Metanephros (tissue), 2 donors: ENCODE measurements around the gene ECHS1. TPM values are rescaled to one million over a fixed set of nuclear protein-coding genes. Genes with fewer than 3 reads are reported as not detected.

Experiments
- small RNA-seq: library from RNA; depleted of rRNA; stranded (forward); fragments of <200 nt; gene quantifications from one replicate; pipeline ENCODE3, GENCODE V24; 2014; ENCODE audit warnings: low replicate concordance
- total RNA-seq: library from RNA; depleted of rRNA; stranded (reverse); fragments of >200 nt; gene quantifications from one replicate; pipeline ENCODE4 v1.2.3, GENCODE V29; 2014

The ECHS1 gene
- total RNA-seq = 65.7 TPM

DNA sequence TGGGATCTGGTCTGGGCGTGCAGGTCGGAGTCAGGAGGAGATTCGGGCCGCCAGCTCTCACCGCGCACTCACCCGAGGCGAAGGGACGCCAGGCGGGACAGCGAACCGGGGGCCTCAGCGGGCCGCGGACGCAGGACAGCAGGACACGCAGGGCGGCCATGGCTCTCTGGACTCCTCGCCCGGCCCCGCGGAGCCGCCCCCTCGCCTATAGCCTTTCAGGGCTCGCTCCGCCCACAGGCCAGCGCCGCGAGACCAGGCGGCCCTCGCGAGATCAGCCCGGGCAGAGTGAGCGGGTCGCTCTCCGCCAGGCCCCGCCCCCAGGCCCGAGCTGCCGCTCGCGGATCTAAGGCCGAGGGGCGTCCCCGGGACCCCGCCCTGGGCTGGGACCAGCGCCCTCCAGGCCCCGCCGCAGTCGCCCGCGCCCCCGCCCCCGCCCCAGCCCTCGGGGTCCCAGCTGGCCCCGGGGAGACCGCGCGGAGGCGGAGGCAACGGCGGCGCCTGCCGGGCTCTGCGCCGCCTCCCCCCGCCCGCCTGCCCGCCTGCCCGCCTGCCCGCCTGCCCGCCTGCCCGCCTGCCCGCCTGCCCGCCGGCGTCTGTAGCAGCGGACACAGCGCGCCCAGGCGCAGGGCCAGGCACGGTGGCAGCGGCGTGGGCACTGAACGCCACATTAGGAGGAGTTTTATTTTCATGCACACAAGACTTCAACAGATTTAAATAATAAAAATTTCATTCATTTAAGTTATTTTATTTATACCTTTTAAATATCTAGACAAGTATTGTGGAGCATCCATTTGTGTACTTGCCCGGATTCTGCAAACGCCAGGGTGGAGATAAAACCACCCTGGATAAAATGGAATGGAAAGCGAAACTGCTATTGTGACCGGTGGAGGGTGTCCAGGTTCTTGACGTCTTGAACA is at the start of gene ECHS1:
ECHS1 (minus strand) TSS at position 181 of the 917 bp plus-strand sequence; CDS start at position 160, 21 bp downstream.

DNA sequence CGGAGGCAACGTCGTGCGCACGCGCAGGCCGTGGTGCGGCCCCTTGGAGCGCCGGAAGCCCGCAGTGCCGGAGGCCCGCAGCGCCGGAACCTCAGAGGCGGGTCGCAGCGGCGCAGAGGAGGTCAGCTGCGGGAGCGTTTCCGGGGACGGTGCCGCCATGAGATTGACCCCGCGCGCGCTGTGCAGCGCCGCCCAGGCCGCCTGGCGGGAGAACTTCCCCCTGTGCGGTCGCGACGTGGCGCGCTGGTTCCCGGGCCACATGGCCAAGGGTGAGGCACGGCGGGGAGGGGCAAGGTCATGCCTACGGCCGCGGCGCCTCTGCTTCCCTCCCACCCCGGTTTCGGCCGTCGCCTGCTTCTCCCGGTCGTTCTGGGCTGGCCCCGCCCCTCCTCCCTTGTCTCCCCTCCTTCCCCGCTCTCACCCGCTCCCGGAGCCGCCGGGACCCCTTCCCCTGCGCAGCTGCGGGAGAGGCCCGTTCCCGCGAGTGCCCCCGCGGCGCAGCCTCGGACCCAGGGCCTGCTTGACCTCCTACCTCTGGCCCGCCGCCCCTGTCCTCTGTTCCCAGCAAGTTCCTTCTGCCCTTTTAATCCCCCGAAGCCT is 21.0 kb upstream of the ECHS1 start, which contains the start of gene MTG1:
MTG1 (plus strand) TSS at position 94 of the 600 bp plus-strand sequence; CDS start at position 158, 64 bp downstream.

DNA sequence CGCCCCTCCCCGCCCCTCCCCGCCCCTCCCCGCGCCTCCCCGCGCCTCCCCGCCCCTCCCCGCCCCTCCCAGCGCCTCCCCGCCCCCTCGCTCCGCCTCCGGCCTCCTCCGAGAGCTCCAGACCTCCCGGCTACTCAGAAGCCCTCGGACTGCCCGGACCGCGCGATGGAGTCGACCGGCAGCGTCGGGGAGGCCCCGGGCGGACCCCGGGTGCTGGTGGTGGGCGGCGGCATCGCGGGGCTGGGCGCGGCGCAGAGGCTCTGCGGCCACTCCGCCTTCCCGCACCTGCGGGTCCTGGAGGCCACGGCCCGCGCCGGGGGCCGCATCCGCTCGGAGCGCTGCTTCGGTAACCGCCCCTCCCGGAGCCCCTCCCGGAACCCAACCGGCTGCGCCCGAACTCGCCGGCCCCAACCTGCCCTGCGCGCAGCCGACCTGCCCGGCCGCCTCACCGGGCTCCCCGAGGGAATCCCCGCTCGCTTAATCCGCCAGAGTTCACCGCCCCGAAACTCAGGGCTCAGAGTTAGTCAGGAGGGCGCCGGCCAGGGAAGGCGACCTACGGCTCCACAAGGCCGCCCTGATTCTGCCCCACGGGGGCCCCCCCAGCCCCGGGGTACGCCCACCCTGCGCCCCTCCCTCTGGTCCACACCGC is 6.1 kb upstream of the ECHS1 start, which contains the start of gene PAOX:
PAOX (plus strand) TSS at position 111 of the 649 bp plus-strand sequence; CDS start at position 166, 55 bp downstream.

DNA sequence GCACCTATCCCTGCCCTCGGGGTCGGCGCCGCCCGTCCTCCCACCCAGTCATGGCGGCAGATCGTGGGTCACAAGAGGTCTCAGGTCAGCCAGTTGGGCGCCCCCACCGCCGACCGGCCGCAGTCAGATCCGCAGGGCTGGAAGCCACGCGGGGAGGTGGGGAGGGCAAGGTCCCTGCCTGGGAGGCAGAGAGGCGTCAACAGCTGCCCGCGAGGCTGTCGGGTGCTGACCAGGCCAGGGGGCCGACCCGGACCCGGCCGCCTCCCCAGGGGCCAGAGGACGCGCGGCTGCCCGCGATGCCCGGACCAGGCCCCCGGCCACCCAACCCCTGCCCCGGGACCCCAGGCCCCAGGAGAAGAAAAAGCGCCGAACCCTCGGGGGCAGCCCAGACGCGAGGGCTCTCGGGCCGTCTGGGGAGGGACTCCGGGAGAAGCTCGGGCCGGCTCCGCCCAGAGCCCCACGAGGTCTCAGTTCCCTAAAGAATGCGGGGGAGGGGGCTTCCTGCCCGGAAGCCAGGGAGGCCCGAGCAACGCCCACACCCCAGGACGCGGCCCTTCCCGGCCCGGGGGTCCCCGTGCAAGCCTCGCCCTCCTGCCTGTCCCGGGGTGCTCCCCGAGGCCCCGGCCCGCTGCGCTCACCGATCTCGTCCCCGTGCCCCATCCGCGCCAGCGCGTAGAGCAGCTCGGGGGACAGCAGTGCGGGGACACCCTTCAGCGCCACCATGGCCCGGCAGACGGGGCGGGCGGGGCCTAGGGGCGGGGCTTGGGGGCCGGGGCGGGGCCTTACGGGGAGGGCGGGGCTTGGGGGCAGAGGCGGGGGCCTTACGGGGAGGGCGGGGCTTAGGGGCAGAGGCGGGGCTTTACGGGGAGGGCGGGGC is 15.6 kb downstream of the ECHS1 start, which contains the start of gene FUOM:
FUOM (minus strand) TSS at position 735 of the 877 bp plus-strand sequence; CDS start at position 723, 12 bp downstream.

DNA sequence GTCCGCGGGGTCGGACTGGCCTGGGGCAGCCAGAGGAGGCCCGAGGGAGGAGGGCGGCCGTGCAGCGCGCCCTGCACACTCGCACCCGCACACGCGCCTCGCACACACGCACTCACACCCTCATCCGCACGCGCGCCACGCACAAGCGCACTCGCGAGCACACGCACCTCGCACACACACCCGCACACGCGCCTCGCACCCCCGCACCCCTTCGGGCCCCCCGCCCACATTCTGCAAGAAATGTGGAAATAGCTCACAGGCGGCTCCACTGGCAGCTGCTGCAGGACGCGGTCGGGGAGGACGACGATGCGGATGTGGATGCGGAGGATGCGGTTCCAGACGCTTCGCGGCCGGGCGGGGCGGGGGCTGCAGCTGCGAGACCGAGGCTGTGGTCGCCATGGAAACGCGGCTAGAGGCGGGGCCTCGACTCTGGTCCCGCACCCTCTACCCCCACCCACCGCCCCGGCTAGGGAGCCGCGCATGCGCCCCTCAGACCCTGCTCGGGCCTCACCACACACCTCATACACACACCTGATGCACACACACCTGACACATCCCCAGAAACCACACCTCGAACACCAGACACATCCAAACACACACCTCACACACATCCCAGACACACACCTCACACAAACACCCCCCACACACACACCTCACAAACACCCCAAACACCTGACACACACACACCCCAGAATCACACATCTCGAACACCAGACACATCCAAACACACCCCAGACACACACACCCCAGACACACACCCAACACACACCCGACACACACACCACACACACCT is 36.4 kb downstream of the ECHS1 start, which contains the start of gene CALY:
CALY (minus strand) TSS at position 320 of the 793 bp plus-strand sequence. CDS start 7,907 bp downstream, outside the sequence.

Small RNA genes within 50 kb of the gene (small RNA-seq; reads per million reads assigned to genes)
- gene AL360181.4 (not detected), gene BANF1P2 (not detected), gene MIR3944 (not detected)

Other genes starting within 250 kb of the ECHS1 start
- 8.3 TPM for gene KNDC1, start 213.1 kb downstream of the ECHS1 start, total RNA-seq
- gene UTF1, start 143.1 kb downstream of the ECHS1 start, total RNA-seq = 0.35 TPM
- 0.18 TPM for gene VENTX, start 135.5 kb downstream of the ECHS1 start, total RNA-seq
- gene ADAM8, start 96.5 kb downstream of the ECHS1 start, total RNA-seq = 11.7 TPM
- 62.3 TPM for gene TUBGCP2, start 64.5 kb downstream of the ECHS1 start, total RNA-seq
- 26.2 TPM for gene ZNF511, start 64.4 kb downstream of the ECHS1 start, total RNA-seq
- not detected for gene CALY, start 36.5 kb downstream of the ECHS1 start, total RNA-seq
- 5.0 TPM for gene PRAP1, start 26.0 kb downstream of the ECHS1 start, total RNA-seq
- 27.2 TPM for gene FUOM, start 15.3 kb downstream of the ECHS1 start, total RNA-seq
- 7.6 TPM for gene PAOX, start 5.9 kb upstream of the ECHS1 start, total RNA-seq
- 46.5 TPM for gene MTG1, start 20.8 kb upstream of the ECHS1 start, total RNA-seq
- gene SPRN, start 51.3 kb upstream of the ECHS1 start, total RNA-seq = 1.7 TPM
- 4.5 TPM for gene SCART1, start 80.6 kb upstream of the ECHS1 start, total RNA-seq
- gene CYP2E1, start 154.0 kb upstream of the ECHS1 start, total RNA-seq = 1.4 TPM
- gene SYCE1, start 192.2 kb upstream of the ECHS1 start, total RNA-seq = not detected